HepG2 (cell line): Measurements from ENCODE around the gene WDR54. TPM values are rescaled to one million over a fixed set of nuclear protein-coding genes. Genes with fewer than 3 reads are reported as not detected.

Source experiments
- AGO1 ChIP-seq: fragments of 200-400 bp; formaldehyde crosslinking; IDR thresholded peaks from 2 replicates; pipeline ENCODE4 v1.6.1; 2017; ENCODE audit warnings: mild to moderate bottlenecking, low read depth, low read length, moderate library complexity; ENCODE audit not compliant: poor library complexity, severe bottlenecking
- ATF5 ChIP-seq: sonication (generic); formaldehyde crosslinking; IDR thresholded peaks from 2 replicates; pipeline ENCODE4 v1.4.0; 2020; ENCODE audit warnings: mild to moderate bottlenecking, low read depth, missing genetic modification reagents
- BHLHE40 ChIP-seq: IDR thresholded peaks from 2 replicates; pipeline ENCODE4 v1.6.1; 2011; ENCODE audit warnings: low read length, improper control_type of control experiment
- BRCA1 ChIP-seq: sonication (generic); formaldehyde crosslinking; IDR thresholded peaks from 2 replicates; pipeline ENCODE4 v1.4.0; 2020; ENCODE audit warnings: missing genetic modification reagents
- CENPX ChIP-seq: sonication (generic); formaldehyde crosslinking; IDR thresholded peaks from 2 replicates; pipeline ENCODE4 v1.9.0; 2021; ENCODE audit warnings: mild to moderate bottlenecking, missing genetic modification reagents, moderate library complexity
- ISL2 ChIP-seq: sonication (generic); formaldehyde crosslinking; IDR thresholded peaks from 2 replicates; pipeline ENCODE4 v1.5.0; 2020; ENCODE audit warnings: missing genetic modification reagents
- KAT7 ChIP-seq: IDR thresholded peaks from 2 replicates; pipeline ENCODE4 v1.6.1; 2018; ENCODE audit warnings: borderline replicate concordance, missing compliant biosample characterization
- KLF6 ChIP-seq: IDR thresholded peaks from 2 replicates; pipeline ENCODE4 v1.8.0; 2016; ENCODE audit warnings: missing biosample characterization, missing genetic modification reagents
- MIER3 ChIP-seq: IDR thresholded peaks from 2 replicates; pipeline ENCODE4 v1.6.1; 2016; ENCODE audit warnings: missing compliant biosample characterization, borderline replicate concordance
- NCOA5 ChIP-seq: sonication (generic); formaldehyde crosslinking; IDR thresholded peaks from 2 replicates; pipeline ENCODE4 v1.4.0; 2020; ENCODE audit warnings: missing genetic modification reagents
- NR1H2 ChIP-seq: sonication (generic); formaldehyde crosslinking; IDR thresholded peaks from 2 replicates; pipeline ENCODE4 v1.8.1; 2022; ENCODE audit warnings: low read depth, missing genetic modification reagents, borderline replicate concordance
- POGZ ChIP-seq: sonication (generic); formaldehyde crosslinking; IDR thresholded peaks from 2 replicates; pipeline ENCODE4 v1.4.0; 2020; ENCODE audit warnings: mild to moderate bottlenecking, missing genetic modification reagents
- POLR2AphosphoS5 ChIP-seq: IDR thresholded peaks from 2 replicates; pipeline ENCODE4 v1.6.1; 2012; ENCODE audit warnings: low read depth, low read length
- TAF1 ChIP-seq: sonication (generic); formaldehyde crosslinking; IDR thresholded peaks from 2 replicates; pipeline ENCODE4 v1.4.0; 2020; ENCODE audit warnings: missing genetic modification reagents
- ZBTB26 ChIP-seq: IDR thresholded peaks from 2 replicates; pipeline ENCODE4 v1.6.1; 2016; ENCODE audit warnings: missing compliant biosample characterization, missing genetic modification reagents, borderline replicate concordance
- ZFP1 ChIP-seq: IDR thresholded peaks from 2 replicates; pipeline ENCODE4 v1.6.1; 2016
- ZNF121 ChIP-seq: sonication (generic); formaldehyde crosslinking; IDR thresholded peaks from 2 replicates; pipeline ENCODE4 v1.5.0; 2020; ENCODE audit warnings: mild to moderate bottlenecking, missing genetic modification reagents
- ZNF136 ChIP-seq: sonication (generic); formaldehyde crosslinking; IDR thresholded peaks from 2 replicates; pipeline ENCODE4 v1.8.1; 2022; ENCODE audit warnings: low read depth, mild to moderate bottlenecking, moderate library complexity, missing genetic modification reagents
- ZNF317 ChIP-seq: sonication (generic); formaldehyde crosslinking; IDR thresholded peaks from 2 replicates; pipeline ENCODE4 v1.5.0; 2020; ENCODE audit warnings: mild to moderate bottlenecking, missing genetic modification reagents
- ZNF343 ChIP-seq: sonication (generic); formaldehyde crosslinking; IDR thresholded peaks from 2 replicates; pipeline ENCODE4 v1.4.0; 2020; ENCODE audit warnings: mild to moderate bottlenecking, missing genetic modification reagents
- ZNF382 ChIP-seq: sonication (generic); formaldehyde crosslinking; IDR thresholded peaks from 2 replicates; pipeline ENCODE4 v1.5.0; 2020; ENCODE audit warnings: missing genetic modification reagents, mild to moderate bottlenecking, borderline replicate concordance
- ZNF580 ChIP-seq: IDR thresholded peaks from 2 replicates; pipeline ENCODE4 v1.6.1; 2016; ENCODE audit warnings: low read depth, borderline replicate concordance
- ZNF709 ChIP-seq: sonication (generic); formaldehyde crosslinking; IDR thresholded peaks from 2 replicates; pipeline ENCODE4 v1.5.0; 2020; ENCODE audit warnings: mild to moderate bottlenecking, missing genetic modification reagents
- ZNF737 ChIP-seq: sonication (generic); formaldehyde crosslinking; IDR thresholded peaks from 2 replicates; pipeline ENCODE4 v1.5.0; 2020; ENCODE audit warnings: missing genetic modification reagents, mild to moderate bottlenecking, borderline replicate concordance
- polyA plus RNA-seq, 8 experiments: library from polyadenylated mRNA; depleted of rRNA in 3 of 8; stranded (reverse) in 7 of 8; unstranded in 1 of 8; fragments of >200 nt; fragmentation: Illumina TruSeq in 4 of 8; extraction: Trizol in 4 of 8; gene quantifications; 2 replicates each; pipeline versions ENCODE4 v1.2.1 to v1.2.3, GENCODE V29; 2011 to 2016; ENCODE audit warnings: low read depth in 4 of 8, missing spikeins in 1 of 8, mixed read lengths in 1 of 8; ENCODE audit not compliant: insufficient read depth in 1 of 8
- total RNA-seq, 5 experiments: library from RNA; depleted of rRNA; stranded (reverse); fragments of >200 nt; fragmentation: Illumina TruSeq; extraction: Trizol; gene quantifications; 2 replicates each; pipeline ENCODE4 v1.2.3, GENCODE V29; 2016; ENCODE audit warnings: low read depth in 1 of 5
- TF ChIP-seq, protein P1 (sequence below): sonication (generic); formaldehyde crosslinking; IDR thresholded peaks from 2 replicates; pipeline ENCODE4 v1.5.1; 2020; ENCODE audit warnings: missing genetic modification reagents, mild to moderate bottlenecking, borderline replicate concordance
- TF ChIP-seq, protein P2 (sequence below): IDR thresholded peaks from 2 replicates; pipeline ENCODE4 v1.6.1; 2012; ENCODE audit warnings: low read length, improper control_type of control experiment

Gene WDR54
- total and polyA plus RNA-seq, 2 of the 13 experiments (the other 11 are each of a cell fraction or from before 2014, with no cell fraction given): 2.0 to 17.3 TPM

DNA sequence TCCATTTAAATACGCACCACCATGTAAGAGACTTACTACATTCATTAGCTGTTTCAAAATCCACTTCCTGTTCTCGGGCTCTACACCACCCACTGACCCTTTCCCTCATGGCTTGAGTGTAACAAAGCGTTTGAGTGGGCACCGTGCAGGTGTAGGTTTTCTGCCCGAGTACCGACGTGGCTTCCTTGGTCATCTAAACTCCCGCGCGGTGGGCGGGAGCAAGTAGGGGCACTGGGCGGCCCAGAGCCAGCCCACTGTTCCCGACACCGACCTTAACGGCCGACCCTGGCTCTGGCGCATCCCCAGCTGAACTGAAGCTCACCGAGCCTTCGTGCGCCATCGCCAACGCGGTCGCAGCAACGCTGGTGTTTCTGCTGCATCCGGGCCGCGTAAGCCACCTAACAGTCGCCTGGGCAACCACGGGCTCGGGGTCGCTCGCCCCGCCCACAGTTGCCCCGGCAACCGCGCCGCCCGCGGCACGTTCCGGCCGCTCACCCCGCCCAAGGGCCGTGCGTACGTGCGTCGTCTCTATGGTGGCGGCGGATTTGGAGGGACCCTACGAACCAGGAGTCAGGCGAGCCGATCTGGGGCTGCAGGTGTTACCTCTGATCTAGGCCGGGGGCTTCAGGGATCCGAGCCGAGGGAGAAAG, at the start of gene WDR54, which contains the start of gene C2orf81 (continued):
- TF ChIP-seq MIER3 (CRISPR knock-in tag): no peak
- peak; percentile 94 for TF ChIP-seq BHLHE40
- TF ChIP-seq, protein P1, sequence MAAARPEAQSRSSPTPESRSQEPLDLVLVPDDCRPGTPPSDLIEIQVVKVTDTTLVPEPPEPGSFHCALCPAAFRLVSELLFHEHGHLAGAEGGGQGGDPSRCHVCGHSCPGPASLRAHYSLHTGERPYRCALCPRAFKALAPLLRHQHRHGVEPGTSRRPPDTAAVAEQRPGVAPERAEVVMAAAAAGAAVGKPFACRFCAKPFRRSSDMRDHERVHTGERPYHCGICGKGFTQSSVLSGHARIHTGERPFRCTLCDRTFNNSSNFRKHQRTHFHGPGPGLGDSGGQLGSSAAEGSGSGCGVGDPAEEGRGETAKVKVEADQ (CRISPR knock-in tag): 0 out of 2 replicates have a peak, but pooled peaks have one; percentile 45
- TF ChIP-seq, protein P2, sequence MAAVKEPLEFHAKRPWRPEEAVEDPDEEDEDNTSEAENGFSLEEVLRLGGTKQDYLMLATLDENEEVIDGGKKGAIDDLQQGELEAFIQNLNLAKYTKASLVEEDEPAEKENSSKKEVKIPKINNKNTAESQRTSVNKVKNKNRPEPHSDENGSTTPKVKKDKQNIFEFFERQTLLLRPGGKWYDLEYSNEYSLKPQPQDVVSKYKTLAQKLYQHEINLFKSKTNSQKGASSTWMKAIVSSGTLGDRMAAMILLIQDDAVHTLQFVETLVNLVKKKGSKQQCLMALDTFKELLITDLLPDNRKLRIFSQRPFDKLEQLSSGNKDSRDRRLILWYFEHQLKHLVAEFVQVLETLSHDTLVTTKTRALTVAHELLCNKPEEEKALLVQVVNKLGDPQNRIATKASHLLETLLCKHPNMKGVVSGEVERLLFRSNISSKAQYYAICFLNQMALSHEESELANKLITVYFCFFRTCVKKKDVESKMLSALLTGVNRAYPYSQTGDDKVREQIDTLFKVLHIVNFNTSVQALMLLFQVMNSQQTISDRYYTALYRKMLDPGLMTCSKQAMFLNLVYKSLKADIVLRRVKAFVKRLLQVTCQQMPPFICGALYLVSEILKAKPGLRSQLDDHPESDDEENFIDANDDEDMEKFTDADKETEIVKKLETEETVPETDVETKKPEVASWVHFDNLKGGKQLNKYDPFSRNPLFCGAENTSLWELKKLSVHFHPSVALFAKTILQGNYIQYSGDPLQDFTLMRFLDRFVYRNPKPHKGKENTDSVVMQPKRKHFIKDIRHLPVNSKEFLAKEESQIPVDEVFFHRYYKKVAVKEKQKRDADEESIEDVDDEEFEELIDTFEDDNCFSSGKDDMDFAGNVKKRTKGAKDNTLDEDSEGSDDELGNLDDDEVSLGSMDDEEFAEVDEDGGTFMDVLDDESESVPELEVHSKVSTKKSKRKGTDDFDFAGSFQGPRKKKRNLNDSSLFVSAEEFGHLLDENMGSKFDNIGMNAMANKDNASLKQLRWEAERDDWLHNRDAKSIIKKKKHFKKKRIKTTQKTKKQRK: no peak
- no peak for TF ChIP-seq ZNF121 (CRISPR knock-in tag)
- no peak for TF ChIP-seq ZNF343 (CRISPR knock-in tag)
- TF ChIP-seq ZNF580: no peak
- TF ChIP-seq ZNF382 (CRISPR knock-in tag): no peak
- peak; percentile 47; the same call in 1 of the 2 replicates for TF ChIP-seq KLF6 (CRISPR knock-in tag)
- 0 out of 2 replicates have a peak, but pooled peaks have one; percentile 35 for TF ChIP-seq ZNF709 (CRISPR knock-in tag)
- no peak; the same call in 1 of the 2 replicates for TF ChIP-seq NR1H2 (CRISPR knock-in tag)
- TF ChIP-seq ZNF737 (CRISPR knock-in tag): no peak
- no peak for TF ChIP-seq ISL2 (CRISPR knock-in tag)
- TF ChIP-seq ZNF317 (CRISPR knock-in tag): no peak
- no peak for TF ChIP-seq CENPX
- TF ChIP-seq AGO1: peak; percentile 70
- no peak for TF ChIP-seq ZBTB26
- peak; percentile 66 for TF ChIP-seq POGZ (CRISPR knock-in tag)
- TF ChIP-seq NCOA5 (CRISPR knock-in tag): no peak
- TF ChIP-seq ZFP1 (CRISPR knock-in tag): no peak
- TF ChIP-seq ATF5 (CRISPR knock-in tag): no peak
- TF ChIP-seq KAT7: no peak
- peak; percentile 33; the same call in 1 of the 2 replicates for TF ChIP-seq TAF1
- TF ChIP-seq ZNF136 (CRISPR knock-in tag): peak; percentile 80; the same call in 1 of the 2 replicates
- no peak for TF ChIP-seq BRCA1
- TF ChIP-seq POLR2AphosphoS5: no peak
